ENCODE data around the gene SYNJ2BP. TPM values are rescaled to one million over a fixed set of nuclear protein-coding genes. Genes with fewer than 3 reads are reported as not detected.
A peak's percentile ranks its signal among the peaks of the same experiment; 100 is the strongest.
"Not testable (repeated sequence)": the region's sequence is repeated elsewhere in the genome, so short reads cannot be mapped to it uniquely, and the experiment has no call there.

The SYNJ2BP gene
- total RNA-seq, 1 experiment from 2014 or later, result 13.6 TPM

GRCh38 chr14:70422538-70422937 lies 5.6 kb upstream of the SYNJ2BP start:
- intact Hi-C loops (cut with micrococcal nuclease; ENCODE audit: unreplicated experiment) (no loop called here), in situ Hi-C loops (cut with HindIII; ENCODE audit: low pct_unique_long_range_greater_than_20kb, low sequenced_read_pairs) (no loop called here)
- Histone ChIP-seq H3K36me3 (ENCODE audit: control insufficient read depth, insufficient read depth, low read length) (no peaks in the 10 kb centered on the region), H3K4me3 (ENCODE audit: low read depth in 2 of 2, low read length in 2 of 2) (no peak overlapping the region), H3K4me1 (ENCODE audit: control insufficient read depth, insufficient read depth, low read length) (no peaks in the 10 kb centered on the region), H3K27me3 (ENCODE audit: control insufficient read depth, insufficient read depth, low read length) (no peaks in the 10 kb centered on the region), H3K27ac (ENCODE audit: low read length) (no peak overlapping the region), H3K9me3 (ENCODE audit: control insufficient read depth, insufficient read depth, low read depth, low read length) (no peaks in the 10 kb centered on the region)
- ChIA-PET CTCF (no interaction called here), POLR2A (no interaction called here)
- TF ChIP-seq SIN3A (IDR thresholded peaks at IDR 0.05; ENCODE audit: borderline replicate concordance, insufficient read depth, low read depth, low read length) (no peak), CTCF (IDR thresholded peaks at IDR 0.05) (no peak), REST (IDR thresholded peaks at IDR 0.05; ENCODE audit: insufficient read depth in 1 of 2, low read depth in 2 of 2, low read length in 1 of 2) (no peak), POLR2AphosphoS5 (IDR thresholded peaks at IDR 0.05; ENCODE audit: low read depth, low read length) (no peak), TCF7L2 (IDR thresholded peaks at IDR 0.05; ENCODE audit: low read depth, low read length) (no peak)
- BruUV-seq (replicated peaks), result no TSS peak
- DNase-seq (ENCODE audit: low read depth, low spot score) (no peak), ATAC-seq (no peak)

- CTCF ChIA-PET, result not testable (repeated sequence)
Observed at GRCh38 chr14:70419270-70419931, 2.5 kb upstream of the SYNJ2BP start.

GRCh38 chr14:70416338-70416724 lies 559 bp downstream of the SYNJ2BP start:
- Histone ChIP-seq H3K27me3 (ENCODE audit: control insufficient read depth, insufficient read depth, low read length) (no peaks in the 10 kb centered on the region), H3K27ac (ENCODE audit: low read length) (peak overlapping the region; percentile 89), H3K4me1 (ENCODE audit: control insufficient read depth, insufficient read depth, low read length) (no peaks in the 10 kb centered on the region), H3K36me3 (ENCODE audit: control insufficient read depth, insufficient read depth, low read length) (peaks cover 3% of the 10 kb centered on the region; the same call in 1 of the 2 replicates), H3K9me3 (ENCODE audit: control insufficient read depth, insufficient read depth, low read depth, low read length) (no peaks in the 10 kb centered on the region), H3K4me3 (ENCODE audit: low read depth in 2 of 2, low read length in 2 of 2) (peak overlapping the region; percentile 94)
- CTCF ChIA-PET, result no interaction called here
- intact Hi-C loops (cut with micrococcal nuclease; ENCODE audit: unreplicated experiment), result no loop called here
- TF ChIP-seq REST (IDR thresholded peaks at IDR 0.05; ENCODE audit: insufficient read depth in 1 of 2, low read depth in 2 of 2, low read length in 1 of 2) (no peak), CTCF (IDR thresholded peaks at IDR 0.05) (no peak), TCF7L2 (IDR thresholded peaks at IDR 0.05; ENCODE audit: low read depth, low read length) (no peak), SIN3A (IDR thresholded peaks at IDR 0.05; ENCODE audit: borderline replicate concordance, insufficient read depth, low read depth, low read length) (no peak), POLR2AphosphoS5 (IDR thresholded peaks at IDR 0.05; ENCODE audit: low read depth, low read length) (no peak)
- ATAC-seq, result peak; percentile 71
- in situ Hi-C loops (cut with HindIII; ENCODE audit: low pct_unique_long_range_greater_than_20kb, low sequenced_read_pairs), result no loop called here
- POLR2A ChIA-PET, result no interaction called here
- no peak for DNase-seq (ENCODE audit: low read depth, low spot score)
- BruUV-seq (replicated peaks), result TSS peak; percentile 63

More at GRCh38 chr14:70419270-70419931, 2.5 kb upstream of the SYNJ2BP start:
- H3K27me3 ChIP-seq (ENCODE audit: control insufficient read depth, insufficient read depth, low read length); DNase-seq (ENCODE audit: low read depth, low spot score); H3K9me3 ChIP-seq (ENCODE audit: control insufficient read depth, insufficient read depth, low read depth, low read length); BruUV-seq (replicated peaks); H3K4me1 ChIP-seq (ENCODE audit: control insufficient read depth, insufficient read depth, low read length); POLR2A ChIA-PET; H3K27ac ChIP-seq (ENCODE audit: low read length); in situ Hi-C loops (cut with HindIII; ENCODE audit: low pct_unique_long_range_greater_than_20kb, low sequenced_read_pairs); intact Hi-C loops (cut with micrococcal nuclease; ENCODE audit: unreplicated experiment); H3K4me3 ChIP-seq (ENCODE audit: low read depth in 2 of 2, low read length in 2 of 2); H3K36me3 ChIP-seq (ENCODE audit: control insufficient read depth, insufficient read depth, low read length); ATAC-seq: not testable (repeated sequence)

All from Panc1 (cell line).